Uterus (tissue), 2 donors: ENCODE measurements around the gene MAVS.

Experiments used
- POLR2A ChIP-seq, 2 donors: fragments of 450-650 bp; IDR thresholded peaks; one replicate each; pipeline ENCODE4 v1.6.1; 2016; ENCODE audit warnings: antibody characterized with exemption in 2 of 2, mild to moderate bottlenecking in 1 of 2, moderate library complexity in 1 of 2
- TF ChIP-seq, protein P1 (sequence below), 4 experiments: fragments of 200-600 bp in 2 of 4; fragments of 450-650 bp in 2 of 4; sonication (generic) in 2 of 4; IDR thresholded peaks; one replicate each; pipeline ENCODE4 v1.5.1; 2016 to 2019; ENCODE audit warnings: antibody characterized with exemption in 4 of 4, mild to moderate bottlenecking in 2 of 4, moderate library complexity in 1 of 4

GRCh38 chr20:3902446-3902845 lies 55.8 kb downstream of the MAVS start:
- no peak for TF ChIP-seq POLR2A (IDR thresholded peaks at IDR 0.05)
- TF ChIP-seq, protein P1, sequence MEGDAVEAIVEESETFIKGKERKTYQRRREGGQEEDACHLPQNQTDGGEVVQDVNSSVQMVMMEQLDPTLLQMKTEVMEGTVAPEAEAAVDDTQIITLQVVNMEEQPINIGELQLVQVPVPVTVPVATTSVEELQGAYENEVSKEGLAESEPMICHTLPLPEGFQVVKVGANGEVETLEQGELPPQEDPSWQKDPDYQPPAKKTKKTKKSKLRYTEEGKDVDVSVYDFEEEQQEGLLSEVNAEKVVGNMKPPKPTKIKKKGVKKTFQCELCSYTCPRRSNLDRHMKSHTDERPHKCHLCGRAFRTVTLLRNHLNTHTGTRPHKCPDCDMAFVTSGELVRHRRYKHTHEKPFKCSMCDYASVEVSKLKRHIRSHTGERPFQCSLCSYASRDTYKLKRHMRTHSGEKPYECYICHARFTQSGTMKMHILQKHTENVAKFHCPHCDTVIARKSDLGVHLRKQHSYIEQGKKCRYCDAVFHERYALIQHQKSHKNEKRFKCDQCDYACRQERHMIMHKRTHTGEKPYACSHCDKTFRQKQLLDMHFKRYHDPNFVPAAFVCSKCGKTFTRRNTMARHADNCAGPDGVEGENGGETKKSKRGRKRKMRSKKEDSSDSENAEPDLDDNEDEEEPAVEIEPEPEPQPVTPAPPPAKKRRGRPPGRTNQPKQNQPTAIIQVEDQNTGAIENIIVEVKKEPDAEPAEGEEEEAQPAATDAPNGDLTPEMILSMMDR (IDR thresholded peaks at IDR 0.05): no peak
